SKM-1 (cell line): Measurements from ENCODE around the gene SVEP1.

Experiments
- DNase-seq: peaks from one replicate; lab custom pipeline; 2025; ENCODE audit not compliant: unreplicated experiment; lab: John Stamatoyannopoulos, UW

Gene SVEP1

DNA sequence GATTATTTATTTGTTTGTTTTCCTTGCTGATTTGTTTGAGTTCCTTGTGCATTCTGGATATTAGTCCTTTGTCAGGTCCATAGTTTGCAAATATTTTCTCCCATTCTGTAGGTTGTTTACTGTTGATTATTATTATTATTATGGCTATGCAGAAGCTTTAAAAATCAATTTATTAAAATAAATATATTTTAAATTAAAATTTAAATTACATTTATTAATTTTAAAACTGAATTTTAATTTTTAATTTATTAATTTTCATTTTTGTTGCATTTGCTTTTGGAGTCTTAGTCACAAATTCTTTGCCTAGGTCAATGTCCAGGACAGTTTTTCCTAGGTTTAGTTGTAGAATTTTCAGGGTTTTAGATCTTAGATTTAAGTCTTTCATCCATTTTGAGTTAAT is 50.9 kb downstream of the SVEP1 start:
- DNase-seq = no peak

DNA sequence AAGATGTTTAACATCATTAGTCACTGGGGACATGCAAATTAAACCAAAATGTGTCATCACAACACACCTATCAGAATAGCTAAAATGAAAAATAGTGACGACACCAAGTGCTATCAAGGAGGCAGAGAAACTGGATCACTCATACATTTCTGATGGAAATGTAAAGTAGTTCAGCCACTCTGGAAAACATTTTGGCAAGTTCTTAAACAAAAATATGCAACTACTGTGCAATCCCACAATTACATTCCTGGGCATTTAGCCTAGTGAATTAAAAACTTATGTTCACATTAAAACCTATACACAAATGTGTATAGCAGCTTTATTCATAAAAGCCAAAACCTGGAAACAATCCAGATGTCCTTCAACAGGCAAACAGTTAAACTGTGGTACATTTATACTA is 53.1 kb downstream of the SVEP1 start:
- DNase-seq = no peak

DNA sequence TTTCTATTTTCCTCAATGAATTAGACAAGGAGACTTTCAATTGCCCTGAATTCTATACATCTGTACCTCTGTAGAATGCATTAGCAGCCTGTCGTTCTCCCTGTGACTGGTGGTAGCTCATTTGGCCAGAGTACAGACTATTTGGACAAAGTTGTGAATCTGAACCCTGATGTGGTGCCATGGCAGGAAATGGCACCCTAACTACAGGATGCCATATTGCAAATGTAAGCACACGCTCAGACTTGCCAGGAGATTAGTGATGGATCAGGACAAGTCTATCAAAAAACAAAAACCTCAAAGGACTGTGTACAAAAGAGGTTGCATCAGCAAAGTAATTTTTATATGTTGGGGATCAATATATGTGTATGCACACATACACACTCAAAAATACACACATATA is 58.3 kb downstream of the SVEP1 start:
- DNase-seq = no peak

DNA sequence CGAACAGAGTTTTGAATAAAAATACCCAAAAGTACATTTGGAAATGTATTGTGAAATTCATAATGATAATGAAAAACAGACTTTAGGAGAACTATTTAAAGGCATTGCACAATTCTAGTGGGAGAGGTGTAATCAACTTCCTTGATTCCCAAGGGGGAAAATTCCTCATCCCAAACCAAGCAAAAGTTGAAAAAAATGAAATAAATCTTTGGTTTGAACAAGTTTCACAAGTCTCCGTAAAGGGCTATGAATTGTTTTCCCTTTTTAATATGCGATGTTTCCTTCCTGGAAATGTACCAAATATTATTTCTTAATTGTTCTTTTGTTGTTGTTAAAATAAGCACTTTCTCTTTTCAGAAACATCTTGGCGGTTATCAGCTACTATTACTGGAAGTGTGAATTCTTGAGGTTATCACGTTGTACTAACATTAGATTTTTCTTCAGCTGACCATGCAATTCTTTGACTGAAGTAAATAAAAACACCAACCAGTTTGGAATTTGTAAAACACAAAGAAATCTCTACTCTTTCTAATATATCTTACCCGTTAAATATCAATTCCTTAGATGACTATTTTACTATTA is 59.3 kb downstream of the SVEP1 start:
- DNase-seq = no peak

DNA sequence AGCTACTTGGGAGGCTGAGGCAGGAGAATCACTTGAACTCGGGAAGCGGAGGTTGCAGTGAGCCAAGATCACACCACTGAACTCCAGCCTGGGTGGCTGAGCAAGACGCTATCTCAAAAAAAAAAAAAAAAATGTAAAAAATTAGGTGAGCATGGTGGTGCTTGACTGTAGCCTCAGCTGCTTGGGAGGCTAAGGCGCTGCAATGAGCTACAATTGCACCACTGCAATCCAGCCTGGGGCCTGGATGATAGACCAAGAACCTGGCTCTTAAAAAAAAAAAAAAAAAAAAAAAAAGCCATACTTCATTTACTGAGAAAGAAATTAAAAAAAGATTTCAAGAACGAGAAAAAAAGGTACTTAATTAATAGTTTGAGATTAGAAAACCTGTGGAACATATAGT is 62.1 kb downstream of the SVEP1 start:
- DNase-seq = no peak

DNA sequence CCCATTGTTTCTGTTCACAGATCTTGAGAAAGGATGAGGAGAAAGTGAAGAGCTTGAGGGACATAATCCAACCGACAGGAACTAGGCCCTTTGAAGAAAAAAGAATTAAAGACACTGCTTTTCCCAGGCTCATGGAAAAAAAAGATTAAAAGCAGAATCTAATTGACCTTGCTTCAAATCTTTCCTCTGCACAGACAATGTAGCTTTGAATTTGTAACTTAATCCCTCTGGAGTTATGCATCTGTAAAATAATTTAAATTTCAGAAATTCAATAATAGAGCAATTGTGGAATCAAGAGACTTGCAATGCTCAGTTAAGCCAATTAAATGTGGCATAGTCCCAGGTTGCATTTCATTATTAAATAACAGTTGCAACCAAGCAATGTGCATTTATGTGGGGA is 64.6 kb downstream of the SVEP1 start:
- no peak for DNase-seq

DNA sequence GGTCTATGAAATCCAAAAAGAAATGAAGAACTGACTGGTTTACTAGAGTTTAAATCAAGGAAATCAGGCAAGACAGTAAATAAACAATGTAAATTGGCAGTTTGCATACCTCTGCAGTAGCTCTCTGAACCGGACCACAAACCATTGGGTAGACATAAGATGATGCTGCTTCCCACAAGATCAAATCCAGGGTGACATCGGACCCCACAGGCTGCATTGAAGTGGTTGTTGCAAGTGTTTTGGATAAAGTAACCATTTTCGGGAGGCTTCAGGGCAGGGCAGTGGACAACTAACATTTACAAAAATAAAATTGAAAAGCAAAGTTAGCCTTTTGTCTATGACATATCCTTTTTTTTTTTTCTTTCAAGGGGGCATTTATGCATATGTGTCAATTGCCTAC is 66.7 kb downstream of the SVEP1 start:
- DNase-seq = no peak

DNA sequence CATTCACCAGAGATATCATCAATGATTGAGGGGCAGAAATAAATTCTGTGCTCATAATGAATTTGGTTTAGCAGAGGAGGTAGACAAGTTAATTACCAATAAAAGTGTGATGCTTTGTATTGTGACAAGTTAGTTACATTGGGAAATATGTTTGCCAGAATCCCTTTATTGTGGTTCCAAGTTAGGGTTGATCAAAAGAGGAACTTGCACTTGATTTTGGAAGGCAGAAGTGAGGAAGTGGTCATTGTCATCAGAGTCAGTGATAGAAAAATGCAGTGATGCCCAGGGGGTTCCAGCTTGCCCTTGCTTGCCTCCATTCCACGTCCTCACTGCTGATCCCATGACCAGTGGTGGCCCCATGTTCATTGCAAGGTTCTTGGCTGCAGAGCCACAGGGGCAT is 69.7 kb downstream of the SVEP1 start:
- DNase-seq = no peak

DNA sequence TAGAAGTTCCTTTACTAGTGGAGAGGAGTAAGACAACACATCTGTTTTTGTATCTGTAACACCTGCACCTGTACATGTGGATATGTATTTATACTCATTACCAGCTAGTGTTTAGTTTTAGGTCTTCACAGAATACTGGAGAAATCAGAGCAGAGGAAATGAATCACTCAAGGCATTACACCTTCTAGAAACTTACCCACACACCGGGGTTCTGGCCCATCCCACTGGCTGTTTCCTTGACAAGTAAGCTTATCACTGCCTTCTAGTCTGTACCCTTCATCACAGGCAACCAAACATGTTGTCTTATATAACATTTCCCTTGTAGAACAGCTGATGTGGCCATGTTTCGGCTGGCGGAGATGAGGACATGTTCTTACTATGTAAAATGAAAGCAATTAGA is 76.7 kb downstream of the SVEP1 start:
- DNase-seq = no peak

DNA sequence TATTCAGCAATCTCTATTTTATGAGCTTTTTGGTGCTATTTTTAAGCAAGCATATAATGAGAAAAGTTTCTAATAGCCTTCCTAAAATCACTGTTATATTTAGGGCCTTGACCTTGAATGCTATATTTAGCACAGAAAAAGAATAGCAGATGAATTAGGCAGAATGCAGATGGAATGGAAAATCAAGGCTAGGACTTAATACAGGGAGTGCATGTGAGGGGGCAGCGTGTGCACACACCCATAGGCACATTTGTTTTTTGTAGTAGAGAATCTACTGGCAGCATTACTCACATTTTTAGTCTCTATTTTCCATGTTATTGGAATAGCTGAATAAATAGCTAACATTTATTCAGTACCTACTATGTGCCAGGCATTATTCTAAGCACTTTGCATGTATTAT is 79.9 kb downstream of the SVEP1 start:
- DNase-seq = no peak

DNA sequence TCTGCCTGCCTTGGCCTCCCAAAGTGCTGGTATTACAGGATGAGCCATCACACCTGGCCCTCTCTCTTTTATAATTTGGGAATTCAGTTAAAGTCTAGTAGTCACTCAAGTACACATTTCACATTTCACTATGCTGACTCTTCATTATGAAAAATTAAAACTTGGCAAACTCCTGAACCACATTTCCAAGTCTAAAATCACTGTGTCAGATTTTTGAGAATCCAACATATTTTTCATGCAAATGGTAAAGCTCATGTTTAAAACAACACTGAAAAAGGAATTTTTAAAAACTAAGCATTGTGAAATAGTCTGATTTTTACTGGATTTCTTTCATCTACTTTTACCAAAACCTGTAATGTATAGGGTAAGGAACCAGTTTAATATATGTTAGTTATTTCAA is 92.3 kb downstream of the SVEP1 start:
- DNase-seq = no peak

DNA sequence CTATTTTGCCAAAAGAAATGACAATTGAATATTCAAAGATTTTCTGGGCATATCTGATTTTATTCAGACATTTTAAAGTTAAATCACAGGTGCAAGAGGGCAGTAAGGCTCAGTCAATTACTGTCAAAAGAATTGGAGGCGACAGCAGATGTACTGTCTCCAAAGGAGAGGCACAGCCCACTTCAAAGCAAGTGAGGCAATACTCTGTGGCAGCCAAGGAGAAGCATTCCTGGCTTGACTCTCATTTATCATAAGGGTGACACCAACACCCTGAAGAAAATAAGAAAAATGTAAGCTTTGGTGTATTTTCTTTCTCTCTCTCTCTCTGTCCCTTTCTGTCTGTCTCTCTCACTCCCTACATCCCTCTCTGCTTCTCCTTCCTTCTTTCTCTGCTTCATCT is 93.3 kb downstream of the SVEP1 start:
- DNase-seq = no peak

DNA sequence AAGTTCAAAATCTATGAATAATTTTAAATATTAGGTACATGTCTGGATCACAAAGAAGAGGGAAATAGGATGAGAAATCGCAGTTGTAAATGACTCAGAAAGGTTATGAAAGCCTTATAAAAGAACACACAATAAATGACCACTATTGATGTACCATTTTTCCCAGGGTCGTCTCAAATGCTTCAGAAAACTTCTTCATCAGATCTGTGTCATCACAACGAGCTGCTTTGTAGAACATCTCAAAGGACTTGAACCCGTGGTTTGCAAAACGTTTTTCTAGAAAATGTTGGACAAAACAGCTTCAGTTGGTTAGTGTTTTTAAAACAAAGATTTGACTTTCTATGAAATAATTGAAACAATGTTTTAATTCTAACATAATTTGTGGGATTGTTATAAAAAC is 100.1 kb downstream of the SVEP1 start:
- DNase-seq = no peak

DNA sequence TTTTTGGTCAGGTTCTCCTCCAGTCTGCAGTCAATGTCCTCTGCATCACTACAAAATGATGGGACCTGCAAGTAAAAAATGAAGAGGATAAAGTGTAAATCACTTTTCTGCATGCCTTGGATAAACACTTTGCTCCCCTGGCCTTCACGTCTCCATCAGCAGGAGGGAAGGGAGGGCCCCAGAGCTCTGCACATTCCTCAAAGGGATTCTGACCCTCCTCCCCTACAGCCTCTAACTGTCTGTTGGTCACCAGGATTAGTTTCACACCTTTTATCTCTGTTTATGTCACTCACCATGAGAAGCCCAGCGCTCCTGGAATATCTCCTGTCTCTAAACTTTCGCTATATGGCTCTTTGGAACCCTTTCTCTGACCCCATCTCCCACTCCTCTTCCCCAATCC is 103.3 kb downstream of the SVEP1 start:
- no peak for DNase-seq

DNA sequence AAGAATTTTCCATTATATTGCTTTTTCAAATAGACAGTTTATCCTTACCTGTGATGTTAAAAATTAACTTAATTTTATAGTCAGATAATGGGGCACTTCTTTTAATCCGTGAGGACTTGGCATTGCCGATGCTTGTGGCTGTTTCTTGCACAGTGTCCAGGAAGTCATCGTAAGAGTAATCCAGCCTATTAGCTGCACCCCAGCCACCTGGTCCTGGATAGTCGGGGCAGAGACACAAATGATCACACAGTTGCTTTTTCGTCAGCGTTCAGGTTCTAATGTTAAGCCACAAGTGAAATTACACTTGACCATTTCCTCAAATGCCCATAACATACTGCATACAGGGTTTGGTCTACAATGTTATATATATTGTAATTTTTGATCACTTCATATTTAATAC is 107.4 kb downstream of the SVEP1 start:
- no peak for DNase-seq

DNA sequence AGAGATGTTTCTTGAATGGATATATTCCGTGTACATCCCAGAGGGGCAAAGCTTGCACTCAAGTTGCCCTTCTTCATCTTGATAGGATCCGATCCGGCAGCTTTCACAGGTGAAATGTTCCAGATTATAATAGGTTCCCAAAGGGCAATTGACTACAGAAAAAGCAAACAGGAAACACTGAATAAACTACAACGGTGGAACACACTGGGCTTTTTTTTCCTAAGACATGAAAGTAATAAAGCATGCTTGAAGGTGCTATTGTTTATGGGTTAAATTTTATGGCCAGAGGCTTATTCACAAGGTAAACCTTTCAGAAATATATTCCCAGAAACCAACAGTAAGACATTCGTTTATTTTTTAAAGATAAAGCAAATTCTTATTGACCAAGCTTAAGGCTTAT is 110.6 kb downstream of the SVEP1 start:
- no peak for DNase-seq

DNA sequence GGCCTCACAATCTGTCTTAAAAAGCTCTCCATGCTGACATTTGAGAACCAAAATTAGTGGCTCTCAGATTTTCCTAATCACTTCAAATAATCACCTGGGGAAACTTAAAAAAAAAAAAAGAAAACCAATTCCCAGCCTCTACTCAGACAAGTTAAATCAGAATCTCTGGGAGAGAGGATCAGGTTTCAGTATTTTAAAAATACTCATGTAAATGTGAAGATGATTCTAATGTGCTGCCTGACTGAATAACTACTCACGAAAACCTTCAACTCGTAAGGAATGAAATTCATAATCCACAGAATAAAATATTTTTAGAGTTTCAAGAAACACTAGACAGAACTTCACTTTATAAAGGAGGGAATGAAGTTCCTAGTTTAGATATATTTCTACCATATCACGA is 114.4 kb downstream of the SVEP1 start:
- DNase-seq = no peak

DNA sequence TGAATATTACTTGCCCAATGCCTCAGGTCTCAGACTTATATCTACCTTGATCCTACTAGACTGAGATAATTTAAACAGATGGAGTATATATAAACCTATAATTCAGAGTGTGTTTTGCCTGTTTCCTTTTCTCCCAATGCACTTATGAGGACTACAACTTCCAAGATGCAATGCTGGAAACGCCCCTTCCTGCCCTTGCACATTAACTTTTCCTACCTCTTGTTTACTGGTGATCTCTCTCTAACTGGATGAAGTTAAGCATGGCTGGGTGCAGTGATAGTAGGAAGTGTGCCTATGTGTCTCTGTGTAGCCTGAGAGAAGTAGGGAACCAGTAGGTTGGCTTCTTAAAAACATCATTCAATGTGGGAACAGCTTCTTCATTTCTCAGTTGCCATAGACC is 115.2 kb downstream of the SVEP1 start:
- no peak for DNase-seq

DNA sequence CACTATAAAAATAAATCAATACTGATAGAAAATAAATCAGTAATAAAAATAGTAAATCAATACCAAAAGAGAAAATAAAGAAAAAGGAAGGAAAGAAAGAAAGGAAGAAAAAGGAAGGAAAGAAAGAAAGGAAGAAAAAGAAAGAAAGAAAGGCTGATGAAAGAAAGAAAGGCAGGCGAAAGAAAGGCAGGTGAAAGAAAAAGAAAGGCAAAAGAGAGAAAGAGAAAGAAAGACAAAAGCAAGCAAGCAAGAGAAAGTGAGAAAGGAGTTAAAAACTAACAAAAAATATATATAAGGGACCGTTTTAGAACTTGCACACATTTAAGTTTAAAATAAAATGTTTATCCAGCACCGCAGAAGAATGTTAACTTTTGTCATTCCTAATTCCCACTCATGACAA is 116.0 kb downstream of the SVEP1 start:
- DNase-seq = no peak

DNA sequence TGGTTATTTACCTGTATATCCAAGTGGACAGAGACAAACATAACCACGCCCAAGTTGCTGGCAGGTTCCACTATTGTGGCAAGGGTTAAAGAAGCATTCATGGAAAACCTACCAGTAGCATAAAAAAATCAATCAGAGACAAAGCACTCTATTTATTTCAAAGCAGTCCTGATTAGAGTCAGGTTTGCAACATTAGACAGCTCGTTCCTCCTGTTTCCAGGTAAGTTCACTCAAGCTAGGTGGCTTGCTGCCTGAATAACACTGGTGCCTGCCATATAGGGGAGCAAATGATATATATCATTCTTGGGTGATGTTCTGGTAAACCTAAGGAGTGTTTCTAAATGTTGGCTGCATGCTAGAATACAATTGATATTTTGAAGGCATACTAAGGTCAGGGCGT is 122.3 kb downstream of the SVEP1 start:
- no peak for DNase-seq

DNA sequence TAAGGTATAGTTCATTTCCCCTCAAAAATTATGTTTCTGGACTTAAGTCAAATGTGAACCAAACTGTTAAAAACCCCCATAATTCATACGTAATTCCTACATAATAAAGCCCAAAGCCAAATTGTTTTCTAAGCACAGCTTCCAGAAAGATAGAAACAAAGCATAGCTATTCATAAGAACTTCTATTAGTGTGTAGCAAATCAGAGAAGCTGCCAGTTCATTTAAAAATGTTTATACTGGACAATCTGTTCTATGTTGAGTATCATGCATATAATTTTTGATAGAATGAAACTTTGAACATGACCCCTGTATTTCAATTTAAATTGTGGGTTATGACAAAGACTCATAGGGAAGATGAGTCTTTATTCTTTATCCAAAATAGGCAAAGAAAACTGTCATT is 122.9 kb downstream of the SVEP1 start:
- DNase-seq = no peak

DNA sequence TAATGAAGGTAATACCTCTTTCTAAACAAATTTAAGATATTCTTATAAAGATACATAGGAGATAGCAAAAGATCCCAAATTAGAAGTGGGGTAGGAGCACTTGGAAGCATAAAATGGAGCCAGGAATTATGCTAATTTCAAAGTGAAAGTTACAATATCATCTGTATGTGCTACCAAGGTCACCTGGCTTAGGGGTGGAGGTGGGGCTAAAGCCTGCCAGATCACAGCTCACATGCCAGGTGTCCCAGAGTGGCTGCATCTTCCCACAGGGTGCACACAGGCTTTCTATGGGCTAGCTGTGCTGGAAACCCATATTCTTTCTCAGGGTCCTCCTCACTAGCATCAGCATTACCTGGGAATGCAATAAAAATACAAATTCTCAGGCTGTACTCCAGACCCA is 123.7 kb downstream of the SVEP1 start:
- no peak for DNase-seq

DNA sequence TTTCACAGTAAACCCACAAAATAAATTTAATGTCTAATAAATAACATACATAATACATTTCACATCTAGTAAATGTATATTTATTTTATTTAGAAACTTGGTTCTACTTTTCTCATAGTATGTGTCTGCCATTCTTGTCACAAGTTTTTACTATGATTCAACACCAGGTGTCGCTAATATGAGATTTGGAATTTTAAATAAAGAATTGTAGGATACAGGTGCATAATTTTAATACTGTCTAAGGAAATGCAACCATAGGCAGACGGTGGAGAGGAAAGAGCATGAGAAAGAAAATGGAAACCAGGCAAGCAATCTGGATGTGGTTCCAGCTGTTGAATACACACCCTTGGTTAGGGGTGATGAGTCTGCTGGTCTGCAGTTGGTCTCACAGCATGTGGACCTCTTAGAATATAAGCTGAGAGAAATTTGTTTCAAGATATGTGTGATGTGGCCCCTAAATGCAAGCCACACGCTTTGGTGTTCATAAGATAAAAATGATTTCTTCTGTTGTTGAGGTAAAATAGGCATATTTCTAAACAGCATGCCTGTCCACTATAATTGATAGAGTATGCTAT is 127.2 kb downstream of the SVEP1 start:
- no peak for DNase-seq

DNA sequence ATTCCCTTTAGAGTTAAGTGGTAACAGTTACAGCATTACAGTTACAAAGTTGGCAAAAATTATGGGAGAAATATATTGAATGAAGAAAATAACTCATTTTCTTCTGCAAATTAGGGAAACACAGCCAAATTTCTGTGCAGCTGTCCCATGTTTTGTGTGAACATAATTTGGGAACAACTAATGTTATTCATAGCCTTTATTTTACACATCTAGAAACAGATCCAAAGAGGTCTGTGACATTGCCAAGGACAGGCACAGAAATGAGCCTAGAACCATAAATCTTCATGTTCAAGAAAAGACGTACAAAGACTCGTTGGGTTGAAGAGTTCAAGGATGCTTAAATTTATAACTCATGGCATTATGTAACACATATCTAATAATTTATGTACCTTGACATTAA is 127.8 kb downstream of the SVEP1 start:
- no peak for DNase-seq
